GM19193 (cell line): ENCODE results near the gene ATF5.

Experiments used
- POLR2A ChIP-seq: IDR thresholded peaks from 4 replicates; pipeline ENCODE4 v1.6.1; 2011; ENCODE audit not compliant: insufficient read depth, insufficient read length; ENCODE audit errors: extremely low read depth

The ATF5 gene, protein sequence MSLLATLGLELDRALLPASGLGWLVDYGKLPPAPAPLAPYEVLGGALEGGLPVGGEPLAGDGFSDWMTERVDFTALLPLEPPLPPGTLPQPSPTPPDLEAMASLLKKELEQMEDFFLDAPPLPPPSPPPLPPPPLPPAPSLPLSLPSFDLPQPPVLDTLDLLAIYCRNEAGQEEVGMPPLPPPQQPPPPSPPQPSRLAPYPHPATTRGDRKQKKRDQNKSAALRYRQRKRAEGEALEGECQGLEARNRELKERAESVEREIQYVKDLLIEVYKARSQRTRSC

DNA sequence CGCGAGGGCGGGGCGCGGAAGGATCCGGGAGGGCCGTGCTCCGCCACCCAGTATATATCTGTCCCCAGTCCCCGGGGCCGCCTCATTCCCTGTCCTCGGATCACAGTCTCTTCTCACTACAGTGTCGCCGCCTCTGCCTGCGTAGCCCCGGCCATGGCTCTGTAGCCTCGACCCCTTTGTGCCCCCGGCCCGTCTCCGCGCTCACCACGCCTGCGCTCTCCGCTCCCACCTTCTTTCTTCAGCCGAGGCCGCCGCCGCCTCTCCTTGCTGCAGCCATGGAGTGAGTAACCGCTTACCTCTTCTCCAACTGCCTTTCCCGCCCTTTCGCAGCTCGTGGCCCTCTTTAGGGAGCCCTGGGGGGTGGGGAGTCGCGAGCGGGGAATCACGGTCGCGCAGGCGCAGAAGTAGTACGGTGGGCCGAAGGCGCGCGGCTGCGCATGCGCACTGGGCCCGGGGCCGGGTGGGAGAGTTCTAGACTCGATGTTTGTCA lies at the start of gene ATF5, which contains the start of gene NUP62:
Gene ATF5, plus strand, starts transcription at position 85 of the 490 bp plus-strand sequence. CDS start 1,646 bp downstream, outside the sequence.
Gene NUP62, minus strand, starts transcription at position 384 of the 490 bp plus-strand sequence. CDS start 19,697 bp downstream, outside the sequence.
- TF ChIP-seq POLR2A: peak; percentile 70

DNA sequence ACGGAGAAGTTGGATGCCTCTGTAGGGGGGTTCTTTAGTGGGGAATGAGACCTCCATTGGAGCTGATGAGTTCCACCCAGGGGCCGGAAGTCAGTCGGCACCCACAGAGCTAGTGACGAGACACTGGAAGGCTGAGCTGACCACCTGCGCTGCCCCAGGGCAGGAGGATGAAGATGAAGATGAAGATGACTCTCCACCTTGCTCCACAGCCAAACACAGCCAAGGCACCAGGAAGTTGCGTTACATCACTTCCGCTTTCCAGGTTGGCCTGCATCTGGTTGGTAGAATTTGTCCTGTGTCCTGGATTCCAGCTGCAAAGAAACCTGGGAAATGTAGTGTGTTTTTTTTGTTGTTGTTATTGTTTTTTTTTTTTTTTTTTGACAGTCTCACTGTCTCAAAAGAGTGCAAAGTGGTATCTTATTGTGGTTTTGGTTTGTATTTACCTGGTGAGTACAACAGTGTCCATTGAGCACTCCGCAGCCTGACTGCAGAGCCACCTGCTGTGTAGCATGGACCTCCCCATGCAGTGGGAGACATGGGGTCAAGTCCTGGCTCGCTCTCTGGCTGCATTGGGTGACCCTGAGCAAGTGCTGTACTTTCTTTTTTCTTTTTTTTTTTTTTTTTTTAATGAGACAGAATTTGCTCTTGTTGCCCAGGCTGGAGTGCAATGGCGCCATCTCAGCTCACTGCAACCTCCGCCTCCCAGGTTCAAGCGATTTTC lies 49.6 kb upstream of the ATF5 start:
- TF ChIP-seq POLR2A: no peak

DNA sequence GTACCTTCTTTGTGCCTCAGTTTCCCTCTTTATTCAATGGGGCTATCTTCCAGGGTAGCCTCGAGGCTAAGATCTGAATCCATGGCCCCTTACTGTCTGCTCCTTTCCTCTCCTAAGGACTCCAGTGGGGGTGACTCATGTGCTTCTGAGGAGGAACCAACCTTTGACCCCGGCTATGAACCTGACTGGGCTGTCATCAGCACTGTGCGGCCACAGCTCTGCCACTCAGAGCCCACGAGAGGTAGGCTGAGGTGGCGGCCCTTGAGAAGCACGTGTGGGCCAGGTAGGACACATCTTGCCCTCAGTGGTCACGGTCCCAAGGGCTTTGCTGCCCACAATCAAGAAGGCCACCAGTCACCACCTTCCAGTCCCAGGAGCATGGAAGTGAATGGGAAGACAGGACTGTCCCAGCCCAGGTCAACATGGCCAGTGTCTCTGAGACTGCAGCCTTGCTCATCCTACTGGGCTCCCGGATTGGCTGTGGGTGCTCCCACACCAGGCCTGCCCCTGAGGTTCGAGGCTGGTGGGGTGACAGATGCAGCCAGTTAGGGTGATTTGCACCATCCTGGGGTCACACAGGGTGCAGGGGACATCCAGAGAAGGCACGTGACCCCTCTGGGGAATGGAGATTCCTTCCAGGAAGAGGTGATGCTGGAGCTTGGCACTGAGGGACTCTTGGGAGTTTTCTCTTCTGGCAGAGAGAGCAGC lies 48.7 kb upstream of the ATF5 start:
- no peak for TF ChIP-seq POLR2A

DNA sequence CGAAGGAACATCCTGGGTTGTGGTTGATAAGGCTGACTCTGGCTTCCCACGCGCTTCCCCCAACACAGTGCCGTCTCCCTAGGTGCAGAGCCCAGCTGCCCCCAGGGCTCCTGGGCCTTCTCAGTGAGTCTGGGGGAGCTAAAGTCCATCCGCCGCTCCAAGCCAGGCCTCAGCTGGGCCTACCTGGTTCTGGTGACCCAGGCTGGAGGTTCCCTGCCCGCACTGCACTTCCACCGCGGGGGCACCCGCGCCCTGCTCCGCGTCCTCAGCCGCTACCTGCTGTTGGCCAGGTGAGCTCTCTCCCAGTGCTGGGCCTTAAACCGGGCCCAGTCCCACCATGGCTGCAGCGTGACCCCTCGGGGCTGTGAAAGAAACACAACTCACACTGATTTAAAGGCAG lies 47.8 kb upstream of the ATF5 start:
- TF ChIP-seq POLR2A: no peak

DNA sequence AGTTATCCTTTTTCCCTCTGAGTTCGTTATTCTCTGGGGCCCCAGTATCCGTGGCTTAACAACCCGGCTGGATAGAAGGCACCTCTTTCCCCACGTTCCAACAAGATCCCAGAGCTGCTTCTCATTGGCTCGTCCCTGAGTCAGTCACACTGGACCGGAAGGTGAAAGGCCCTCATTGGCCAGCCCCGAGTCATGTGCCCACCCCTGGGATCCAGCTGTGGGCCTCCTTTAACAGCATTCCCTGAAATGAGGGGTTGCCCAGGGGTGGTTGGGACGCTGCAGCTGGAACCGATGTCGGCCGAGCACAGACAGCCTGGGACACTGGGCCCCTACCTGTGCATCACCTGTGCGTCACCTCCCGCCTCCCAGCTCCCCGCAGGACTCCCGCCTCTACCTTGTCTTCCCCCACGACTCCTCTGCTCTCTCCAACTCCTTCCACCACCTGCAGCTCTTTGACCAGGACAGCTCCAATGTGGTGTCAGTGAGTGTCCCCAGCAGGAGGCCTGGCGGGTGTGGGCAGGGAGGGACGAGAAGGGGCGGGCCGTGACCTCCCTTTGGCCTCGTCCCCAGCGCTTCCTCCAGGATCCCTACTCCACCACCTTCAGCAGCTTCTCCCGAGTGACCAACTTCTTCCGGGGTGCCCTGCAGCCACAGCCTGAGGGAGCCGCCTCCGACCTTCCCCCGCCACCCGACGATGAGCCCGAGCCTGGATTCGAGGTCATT lies 47.2 kb upstream of the ATF5 start:
- TF ChIP-seq POLR2A: peak; percentile 27

DNA sequence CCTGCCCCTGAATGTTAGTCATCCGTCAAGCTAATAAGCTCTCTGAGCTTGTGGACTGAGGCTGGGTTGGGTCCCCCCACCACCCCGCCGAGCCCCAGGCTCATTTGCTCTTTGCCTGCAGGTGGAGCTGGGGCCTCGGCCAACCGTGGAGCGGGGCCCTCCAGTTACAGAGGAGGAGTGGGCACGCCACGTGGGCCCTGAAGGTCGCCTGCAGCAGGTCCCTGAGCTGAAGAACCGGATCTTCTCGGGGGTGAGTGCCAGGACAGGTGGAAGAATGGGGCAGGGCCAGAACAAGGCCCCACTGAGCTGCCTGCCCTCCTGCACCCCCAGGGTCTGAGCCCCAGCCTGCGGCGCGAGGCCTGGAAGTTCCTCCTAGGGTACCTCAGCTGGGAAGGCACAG lies 46.4 kb upstream of the ATF5 start:
- no peak for TF ChIP-seq POLR2A

DNA sequence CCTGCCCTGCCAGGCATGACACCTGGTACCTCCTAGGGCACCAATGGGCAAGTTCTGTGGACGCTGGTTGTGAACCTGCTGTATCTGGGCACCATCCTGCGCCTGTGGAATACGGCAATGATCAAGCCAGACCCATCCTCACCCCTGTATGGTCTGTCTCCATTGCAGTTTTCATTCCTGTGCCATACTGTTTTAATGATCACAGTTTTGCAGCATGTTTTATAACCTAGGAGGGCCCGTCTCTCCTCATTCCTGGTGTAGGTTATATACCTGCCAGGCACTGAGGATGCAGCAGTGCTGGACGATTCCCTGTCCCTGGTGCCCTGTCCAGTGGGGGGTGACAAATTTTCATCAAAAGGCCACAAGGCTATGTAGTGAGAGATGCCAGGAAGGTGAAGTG lies 45.9 kb upstream of the ATF5 start:
- no peak for TF ChIP-seq POLR2A

DNA sequence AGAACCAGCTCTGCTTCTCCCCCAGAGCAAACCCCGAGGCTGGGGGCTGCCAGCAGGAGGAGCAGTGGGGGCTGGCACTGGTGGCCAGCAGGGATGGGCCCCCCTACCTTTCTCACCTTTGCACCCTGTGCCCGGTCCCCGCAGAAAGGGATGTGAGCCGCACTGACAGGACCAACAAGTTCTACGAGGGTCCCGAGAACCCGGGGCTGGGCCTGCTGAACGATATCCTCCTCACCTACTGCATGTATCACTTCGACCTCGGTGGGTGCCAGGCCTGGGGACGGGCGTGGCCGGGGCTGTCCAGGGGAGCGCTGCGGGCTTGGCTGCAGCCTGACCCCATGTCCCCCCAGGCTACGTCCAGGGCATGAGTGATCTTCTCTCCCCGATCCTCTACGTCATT lies 44.9 kb upstream of the ATF5 start:
- TF ChIP-seq POLR2A: no peak

DNA sequence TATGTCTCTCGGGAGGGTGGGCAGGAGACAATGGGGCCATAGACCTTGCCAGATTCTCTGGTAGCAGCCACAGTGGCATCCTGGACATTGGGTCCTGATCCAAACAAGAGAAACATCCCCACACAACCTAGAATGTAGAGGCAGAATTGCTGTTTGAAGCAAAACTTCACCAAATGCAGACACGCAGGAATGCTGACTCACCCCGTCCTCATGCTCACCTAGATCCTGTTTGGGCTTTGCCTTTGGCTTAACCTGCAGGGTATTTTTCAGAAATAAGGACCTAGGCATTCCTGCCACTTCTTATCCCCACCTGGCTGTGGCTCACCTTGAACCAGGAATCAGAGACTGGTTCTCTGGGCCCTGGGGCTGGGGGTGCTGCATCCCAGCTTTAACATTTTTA lies 44.2 kb upstream of the ATF5 start:
- TF ChIP-seq POLR2A: no peak

DNA sequence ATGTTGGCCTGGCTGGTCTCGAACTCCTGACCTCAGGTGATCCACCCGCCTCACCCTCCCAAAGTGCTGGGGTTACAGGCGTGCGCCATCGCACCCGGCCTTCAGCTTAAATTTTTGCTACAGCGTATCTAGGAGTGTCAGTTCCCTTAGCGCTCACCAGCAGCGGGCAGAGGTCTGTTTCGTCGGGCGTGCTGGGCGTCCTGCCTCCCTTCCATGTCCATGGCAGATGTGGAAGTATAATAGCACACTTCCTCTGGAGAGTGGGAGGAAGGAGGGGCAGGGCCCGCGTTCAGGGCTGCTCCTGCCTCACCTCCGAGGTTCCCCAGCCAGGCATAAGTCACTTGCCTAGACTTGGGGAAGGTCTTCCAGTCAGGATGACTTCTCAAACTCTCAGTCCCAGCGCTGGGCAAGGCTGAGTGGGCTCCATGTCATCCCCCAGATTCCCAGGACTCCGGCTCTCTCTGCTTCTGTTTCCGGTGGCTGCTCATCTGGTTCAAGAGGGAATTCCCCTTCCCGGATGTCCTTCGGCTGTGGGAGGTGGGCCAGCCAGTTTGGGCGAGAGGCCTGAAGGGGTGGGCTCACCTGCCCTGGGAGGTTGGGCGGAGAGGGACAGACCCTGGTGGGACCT lies 41.9 kb upstream of the ATF5 start:
- no peak for TF ChIP-seq POLR2A

DNA sequence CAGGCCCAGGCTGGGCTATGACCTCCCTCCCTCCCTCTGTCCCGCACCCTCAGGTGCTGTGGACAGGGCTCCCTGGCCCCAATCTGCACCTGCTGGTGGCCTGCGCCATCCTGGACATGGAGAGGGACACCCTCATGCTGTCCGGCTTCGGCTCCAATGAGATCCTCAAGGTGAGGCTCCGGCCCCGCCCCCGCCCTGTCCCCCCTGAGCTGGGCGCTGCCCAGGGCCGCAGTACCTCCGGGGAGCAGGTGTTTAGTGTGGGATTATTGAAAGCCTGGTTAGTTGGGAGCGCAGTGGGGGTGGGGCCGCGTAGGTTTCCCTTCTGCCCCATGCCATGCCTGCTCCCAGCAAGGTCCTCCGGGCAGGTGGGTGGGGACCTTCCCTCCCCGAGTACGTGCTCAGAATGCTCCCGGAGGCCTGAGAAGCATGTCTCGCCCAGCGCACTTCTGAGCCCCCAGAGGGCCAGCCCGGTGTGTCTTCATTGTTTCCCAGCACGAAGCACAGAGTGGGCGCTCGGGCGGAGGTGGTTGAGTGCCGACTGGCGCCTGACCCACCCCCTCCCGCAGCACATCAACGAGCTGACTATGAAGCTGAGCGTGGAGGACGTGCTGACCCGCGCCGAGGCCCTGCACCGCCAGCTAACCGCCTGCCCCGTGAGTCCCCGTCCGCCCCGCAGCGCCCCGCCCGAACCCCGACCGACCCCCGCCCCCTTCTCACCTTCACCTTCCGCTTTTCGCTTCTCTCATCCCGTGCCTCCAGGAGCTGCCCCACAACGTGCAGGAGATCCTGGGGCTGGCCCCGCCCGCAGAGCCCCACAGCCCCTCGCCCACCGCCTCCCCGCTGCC lies 41.1 kb upstream of the ATF5 start:
- no peak for TF ChIP-seq POLR2A

DNA sequence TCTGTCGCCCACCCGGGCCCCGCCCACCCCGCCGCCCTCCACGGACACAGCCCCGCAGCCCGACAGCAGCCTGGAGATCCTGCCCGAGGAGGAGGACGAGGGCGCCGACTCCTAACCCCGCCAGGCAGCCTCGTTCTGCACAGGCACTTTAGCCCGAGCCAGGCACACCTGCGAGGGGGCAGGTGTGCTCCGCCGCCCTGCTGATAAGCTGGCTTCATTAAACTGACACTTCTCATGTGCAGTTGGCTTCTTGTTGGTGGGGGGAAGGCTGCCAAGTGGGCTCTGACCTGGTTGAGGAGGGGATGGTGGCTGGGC lies 40.5 kb upstream of the ATF5 start:
- TF ChIP-seq POLR2A: peak; percentile 36

DNA sequence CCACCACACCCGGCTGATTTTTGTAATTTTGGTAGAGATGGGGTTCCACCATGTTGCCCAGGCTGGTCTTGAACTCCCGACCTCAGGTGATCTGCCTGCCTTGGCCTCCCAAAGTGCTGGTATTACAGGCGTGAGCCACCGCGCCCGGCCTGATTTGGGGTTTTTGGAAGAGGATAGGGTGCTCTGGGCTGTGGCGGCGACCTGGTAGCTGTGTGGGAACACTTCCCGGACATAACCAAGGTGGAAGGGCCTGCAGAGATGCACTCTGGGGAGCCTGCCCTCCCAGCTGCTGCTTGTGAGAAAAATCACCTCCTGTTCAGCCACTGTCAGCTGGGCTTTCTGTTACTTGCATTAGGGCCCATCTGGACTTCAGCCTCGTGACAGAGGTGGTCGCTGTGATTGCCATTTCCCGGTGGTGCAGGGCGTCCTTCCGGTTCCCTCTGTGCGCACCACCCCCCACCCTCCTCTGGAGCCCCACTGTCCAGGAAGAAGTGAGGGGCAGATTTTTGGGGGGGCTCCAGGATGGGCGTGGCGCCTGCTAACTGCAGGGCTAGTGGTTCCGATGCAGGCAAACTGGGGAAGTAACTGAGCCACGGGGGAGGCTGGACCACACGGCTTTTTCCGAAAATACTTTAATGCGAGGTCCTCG lies 39.8 kb upstream of the ATF5 start:
- TF ChIP-seq POLR2A: no peak

DNA sequence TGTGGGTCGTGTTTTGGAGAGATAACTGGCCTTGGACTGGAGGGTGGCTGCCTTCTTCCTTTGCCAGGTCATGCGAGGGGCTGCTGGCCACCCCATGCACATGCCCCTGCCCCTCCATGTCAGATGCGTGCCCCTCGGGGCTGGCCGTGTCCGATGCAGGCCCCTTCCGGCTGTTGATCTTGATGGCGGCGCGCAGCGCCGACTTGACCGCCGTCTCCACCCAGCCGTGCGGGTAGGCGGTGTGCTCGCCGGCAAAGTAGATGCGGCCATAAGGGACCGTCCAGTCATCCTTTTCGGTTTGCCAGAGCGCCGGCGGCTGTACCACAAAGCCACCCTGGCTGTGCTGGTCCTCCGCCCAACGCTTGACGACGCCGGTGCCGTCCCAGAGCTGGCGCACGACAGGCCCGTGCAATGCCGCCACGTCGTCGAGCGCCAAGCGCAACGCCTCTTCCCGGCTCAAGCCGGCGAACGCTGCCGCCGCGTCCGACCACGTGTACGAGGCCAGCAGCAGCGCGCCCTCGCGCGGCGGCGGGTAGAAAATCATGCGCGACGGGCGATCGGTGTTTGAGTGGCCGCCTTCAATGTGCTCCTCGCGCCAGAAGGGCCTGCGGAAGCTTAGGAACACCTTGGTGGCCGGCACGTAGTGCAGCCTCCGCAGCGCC lies 39.2 kb upstream of the ATF5 start:
- TF ChIP-seq POLR2A: peak; percentile 43
